A549 (cell line): ENCODE measurements around the gene PTH2.

Experiments used
- BHLHE40 ChIP-seq: IDR thresholded peaks from 2 replicates; pipeline ENCODE4 v1.6.1; 2012; ENCODE audit warnings: low read depth, low read length, inconsistent platforms
- CTCF ChIP-seq: fragments of >200 bp; sonication (Bioruptor Twin); formaldehyde crosslinking; IDR thresholded peaks from 3 replicates; pipeline ENCODE4 v1.5.1; 2016
- ELK1 ChIP-seq: fragments of 150-350 bp; IDR thresholded peaks from 2 replicates; pipeline ENCODE4 v1.6.1; 2014; ENCODE audit warnings: low read depth, mild to moderate bottlenecking, low read length
- ESRRA ChIP-seq: fragments of 150-350 bp; IDR thresholded peaks from 2 replicates; pipeline ENCODE4 v1.6.1; 2014; ENCODE audit warnings: mild to moderate bottlenecking, low read length, borderline replicate concordance
- FOSB ChIP-seq: fragments of 250-450 bp; sonication (Bioruptor Pico); IDR thresholded peaks from 2 replicates; pipeline ENCODE4 v1.5.0; 2020; ENCODE audit warnings: mild to moderate bottlenecking, moderate library complexity
- HDAC2 ChIP-seq: fragments of 200-600 bp; sonication (generic); IDR thresholded peaks from 2 replicates; pipeline ENCODE4 v1.6.1; 2016
- JUN ChIP-seq, 2 experiments: fragments of >200 bp; sonication (Bioruptor Twin); formaldehyde crosslinking; IDR thresholded peaks; 2 replicates in 1 of 2; 3 replicates in 1 of 2; pipeline ENCODE4 v1.6.1; 2016 to 2017
- PHF8 ChIP-seq: fragments of 200-600 bp; sonication (generic); IDR thresholded peaks from 2 replicates; pipeline ENCODE4 v1.6.1; 2016; ENCODE audit warnings: low read depth, mild to moderate bottlenecking, antibody characterized with exemption, moderate library complexity, borderline replicate concordance
- POLR2A ChIP-seq: IDR thresholded peaks from 2 replicates; pipeline ENCODE4 v1.6.1; 2012; ENCODE audit warnings: mild to moderate bottlenecking, low read length
- RAD21 ChIP-seq, 2 experiments: fragments of >200 bp in 1 of 2; sonication (Bioruptor Twin) in 1 of 2; formaldehyde crosslinking in 1 of 2; IDR thresholded peaks in 1 of 2; conservative IDR thresholded peaks in 1 of 2; 2 replicates in 1 of 2; 3 replicates in 1 of 2; pipeline ENCODE4 v1.6.1; 2012 to 2018; ENCODE audit warnings: inconsistent platforms in 1 of 2
- USF2 ChIP-seq: fragments of 450-650 bp; IDR thresholded peaks from 2 replicates; pipeline ENCODE4 v1.6.1; 2014; ENCODE audit warnings: antibody characterized with exemption
- ZC3H11A ChIP-seq: fragments of 450-650 bp; IDR thresholded peaks from 2 replicates; pipeline ENCODE4 v1.6.1; 2014; ENCODE audit warnings: antibody characterized with exemption, mild to moderate bottlenecking
- ZNF302 ChIP-seq: fragments of 250-450 bp; sonication (Bioruptor Pico); IDR thresholded peaks from 2 replicates; pipeline ENCODE4 v1.9.0; 2021; ENCODE audit warnings: inconsistent platforms, mild to moderate bottlenecking, moderate library complexity

GRCh38 chr19:49425922-49426592 is 2.8 kb upstream of the PTH2 start:
- TF ChIP-seq BHLHE40 (no peak), PHF8 (no peak), POLR2A (no peak), CTCF (no peak), USF2 (no peak), JUN (IDR thresholded peaks at IDR 0.05) (no peak), RAD21 (conservative IDR thresholded peaks at IDR 0.05 in 1 of 2, IDR thresholded peaks at IDR 0.05 in 1 of 2) (no peak), HDAC2 (no peak), FOSB (CRISPR knock-in tag) (no peak), ZC3H11A (no peak), ELK1 (no peak), ESRRA (no peak), ZNF302 (CRISPR knock-in tag) (no peak)
